Activated CD4-positive, alpha-beta T cell treated with anti-CD3 and anti-CD28 coated beads, Interleukin-2, amount 50 U/mL, for 24 hours (primary cell): ENCODE data around the gene MT1B.
"Not testable (repeated sequence)": the region's sequence is repeated elsewhere in the genome, so short reads cannot be mapped to it uniquely, and the experiment has no call there.

Experiments used
- DNase-seq, 2 donors: peaks; one replicate each; pipeline ENCODE4 v3.0.0-alpha.2; 2020; ENCODE audit warnings: low read depth in 1 of 2, low spot score in 1 of 2

The MT1B gene

GRCh38 chr16:56637814-56638750 is 13.6 kb upstream of the MT1B start, which contains the start of gene MT1A:
MT1A (plus strand) TSS chr16:56638666; CDS start chr16:56638739, 73 bp downstream.
- DNase-seq, result no peak

- no peak for DNase-seq
Measured at GRCh38 chr16:56639045-56639444, 12.6 kb upstream of the MT1B start.

- no peak for DNase-seq
Measured at GRCh38 chr16:56640076-56640475, 11.6 kb upstream of the MT1B start.

GRCh38 chr16:56641166-56641565 is 10.5 kb upstream of the MT1B start:
- no peak for DNase-seq

- DNase-seq, result peak in 1 of 2 donors; percentile 56
Measured at GRCh38 chr16:56643080-56643778, 8.5 kb upstream of the MT1B start.

GRCh38 chr16:56643833-56644232 is 7.9 kb upstream of the MT1B start:
- DNase-seq, result no peak

GRCh38 chr16:56645311-56645710 is 6.4 kb upstream of the MT1B start:
- DNase-seq, result no peak

- DNase-seq, result no peak
Measured at GRCh38 chr16:56645838-56646237, 5.8 kb upstream of the MT1B start.

- DNase-seq, result no peak
Measured at GRCh38 chr16:56647641-56648431, 3.9 kb upstream of the MT1B start.

- no peak for DNase-seq
Measured at GRCh38 chr16:56649271-56649670, 2.4 kb upstream of the MT1B start.

- DNase-seq, result no peak
Measured at GRCh38 chr16:56649820-56650219, 1.9 kb upstream of the MT1B start.

GRCh38 chr16:56652600-56652999 is 914 bp downstream of the MT1B start:
- no peak for DNase-seq

GRCh38 chr16:56653218-56653617 is 1.5 kb downstream of the MT1B start:
- DNase-seq, result no peak

- DNase-seq, result peak; percentile 48 to 49
Measured at GRCh38 chr16:56657555-56658326, 6.1 kb downstream of the MT1B start, which contains the start of gene MT1F. MT1F (plus strand) TSS chr16:56657959; CDS start chr16:56658059, 100 bp downstream.

GRCh38 chr16:56658327-56658875 is 6.7 kb downstream of the MT1B start:
- no peak for DNase-seq

GRCh38 chr16:56662357-56663354 is 11.0 kb downstream of the MT1B start:
- peak in 1 of 2 donors; percentile 13 for DNase-seq

- no peak for DNase-seq
Measured at GRCh38 chr16:56664506-56664905, 12.8 kb downstream of the MT1B start.

- DNase-seq, result not testable (repeated sequence)
Measured at GRCh38 chr16:56665286-56666261, 13.9 kb downstream of the MT1B start.
